ENCODE data around the gene RNF149. TPM values are rescaled to one million over a fixed set of nuclear protein-coding genes. Genes with fewer than 3 reads are reported as not detected.
"Not testable (repeated sequence)": the region's sequence is repeated elsewhere in the genome, so short reads cannot be mapped to it uniquely, and the experiment has no call there.

RNF149 gene
- total RNA-seq, 1 experiment from 2014 or later = 69.0 TPM

DNA sequence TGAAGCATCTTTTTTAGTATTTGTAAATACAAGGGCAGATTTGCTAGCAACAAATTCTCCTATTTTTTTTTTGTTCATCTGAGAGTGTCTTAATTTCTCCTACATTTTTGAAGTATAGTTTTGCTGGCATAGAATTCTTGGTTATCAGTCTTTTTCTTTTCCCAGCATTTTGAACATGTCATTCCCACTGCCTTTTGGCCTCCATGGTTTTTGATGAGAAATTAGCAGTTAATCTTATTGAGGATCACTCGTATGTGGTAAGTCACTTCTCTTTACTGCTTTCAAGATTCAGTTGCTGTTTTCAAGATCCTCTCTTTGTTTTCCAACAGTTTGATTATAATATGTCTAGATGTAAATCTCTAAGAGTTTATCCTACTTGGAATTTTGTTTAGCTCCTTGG, 16.9 kb upstream of the RNF149 start:
- intact Hi-C loops (cut with micrococcal nuclease; ENCODE audit: unreplicated experiment) = no loop called here
- no peak for DNase-seq

DNA sequence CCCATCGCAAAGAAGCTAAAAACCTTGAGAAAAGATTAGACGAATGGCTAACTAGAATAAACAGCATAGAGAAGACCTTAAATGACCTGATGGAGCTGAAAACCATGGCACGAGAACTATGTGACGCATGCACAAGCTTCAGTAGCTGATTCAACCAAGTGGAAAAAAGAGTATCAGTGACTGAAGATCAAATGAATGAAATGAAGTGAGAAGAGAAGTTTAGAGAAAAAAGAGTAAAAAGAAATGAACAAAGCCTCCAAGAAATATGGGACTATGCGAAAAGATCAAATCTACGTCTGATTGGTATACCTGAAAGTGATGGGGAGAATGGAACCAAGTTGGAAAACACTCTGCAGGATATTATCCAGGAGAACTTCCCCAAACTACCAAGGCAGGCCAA, 8.1 kb upstream of the RNF149 start:
- H3K4me3 Mint-ChIP-seq (ENCODE audit: low read depth, unreplicated experiment); H3K9me3 Mint-ChIP-seq (ENCODE audit: low read depth, unreplicated experiment); BruUV-seq (replicated peaks); H3K4me1 Mint-ChIP-seq (ENCODE audit: low read depth, unreplicated experiment); intact Hi-C loops (cut with micrococcal nuclease; ENCODE audit: unreplicated experiment); H3K27ac Mint-ChIP-seq (ENCODE audit: unreplicated experiment); DNase-seq; H3K36me3 Mint-ChIP-seq (ENCODE audit: insufficient read depth, unreplicated experiment): not testable (repeated sequence)
- CTCF ChIA-PET = interaction anchor here (0.6 kb wide), 1 partner anchor 99 kb away, joined by 3 read pairs; no protein-coding TSS in a partner anchor
- H3K27me3 Mint-ChIP-seq (ENCODE audit: unreplicated experiment) = peaks cover 20% of the 10 kb centered on the region

More for the DNA sequence above, 16.9 kb upstream of the RNF149 start:
- H3K36me3 Mint-ChIP-seq (ENCODE audit: insufficient read depth, unreplicated experiment) = no peaks in the 10 kb centered on the region
- no peaks in the 10 kb centered on the region for H3K4me1 Mint-ChIP-seq (ENCODE audit: low read depth, unreplicated experiment)
- H3K9me3 Mint-ChIP-seq (ENCODE audit: low read depth, unreplicated experiment) = no peaks in the 10 kb centered on the region
- H3K4me3 Mint-ChIP-seq (ENCODE audit: low read depth, unreplicated experiment) = no peak overlapping the region
- CTCF ChIA-PET = no interaction called here
- H3K27me3 Mint-ChIP-seq (ENCODE audit: unreplicated experiment) = no peaks in the 10 kb centered on the region
- TF ChIP-seq CTCF (IDR thresholded peaks at IDR 0.05; ENCODE audit: unreplicated experiment) = no peak
- H3K27ac Mint-ChIP-seq (ENCODE audit: unreplicated experiment) = no peak overlapping the region
- no TSS peak for BruUV-seq (replicated peaks)

DNA sequence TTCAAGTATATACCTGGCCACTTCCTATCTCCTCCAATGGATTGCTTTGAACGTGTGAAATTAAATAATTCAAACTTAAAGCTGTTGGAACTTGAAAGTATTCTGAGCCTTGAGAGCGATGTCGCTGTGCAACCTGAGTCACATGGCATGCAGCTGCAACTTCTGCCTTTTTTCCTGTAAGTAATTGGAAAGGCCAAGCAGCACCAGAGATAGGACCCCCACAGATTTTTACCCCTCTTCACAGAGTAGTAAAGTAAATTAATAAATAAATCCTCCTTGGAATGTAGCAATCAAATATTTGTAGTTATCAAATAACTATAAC, 3.2 kb upstream of the RNF149 start:
- DNase-seq = no peak
- no TSS peak for BruUV-seq (replicated peaks)
- H3K4me3 Mint-ChIP-seq (ENCODE audit: low read depth, unreplicated experiment) = no peak overlapping the region
- no peak for TF ChIP-seq CTCF (IDR thresholded peaks at IDR 0.05; ENCODE audit: unreplicated experiment)
- peaks cover 26% of the 10 kb centered on the region for H3K36me3 Mint-ChIP-seq (ENCODE audit: insufficient read depth, unreplicated experiment)
- H3K9me3 Mint-ChIP-seq (ENCODE audit: low read depth, unreplicated experiment) = no peaks in the 10 kb centered on the region
- intact Hi-C loops (cut with micrococcal nuclease; ENCODE audit: unreplicated experiment) = no loop called here
- no peak overlapping the region for H3K27ac Mint-ChIP-seq (ENCODE audit: unreplicated experiment)
- H3K4me1 Mint-ChIP-seq (ENCODE audit: low read depth, unreplicated experiment) = peaks cover 17% of the 10 kb centered on the region
- peaks cover 8% of the 10 kb centered on the region for H3K27me3 Mint-ChIP-seq (ENCODE audit: unreplicated experiment)
- CTCF ChIA-PET = interaction anchor here (1.1 kb wide), 1 partner anchor 12 kb away, joined by 3 read pairs; no protein-coding TSS in a partner anchor

- H3K36me3 Mint-ChIP-seq (ENCODE audit: insufficient read depth, unreplicated experiment) = peaks cover 30% of the 10 kb centered on the region
- no peak for DNase-seq
- BruUV-seq (replicated peaks) = no TSS peak
- CTCF ChIA-PET = interaction anchor here (1.1 kb wide), 1 partner anchor 12 kb away, joined by 3 read pairs; no protein-coding TSS in a partner anchor
- intact Hi-C loops (cut with micrococcal nuclease; ENCODE audit: unreplicated experiment) = no loop called here
- H3K4me3 Mint-ChIP-seq (ENCODE audit: low read depth, unreplicated experiment) = peak overlapping the region; percentile 1
- no peaks in the 10 kb centered on the region for H3K9me3 Mint-ChIP-seq (ENCODE audit: low read depth, unreplicated experiment)
- peaks cover 3% of the 10 kb centered on the region for H3K27me3 Mint-ChIP-seq (ENCODE audit: unreplicated experiment)
- TF ChIP-seq CTCF (IDR thresholded peaks at IDR 0.05; ENCODE audit: unreplicated experiment) = no peak
- peak overlapping the region; percentile 40 for H3K27ac Mint-ChIP-seq (ENCODE audit: unreplicated experiment)
- peaks cover 23% of the 10 kb centered on the region for H3K4me1 Mint-ChIP-seq (ENCODE audit: low read depth, unreplicated experiment)
Observed at GRCh38 chr2:101310834-101311695, 2.6 kb upstream of the RNF149 start.

Data from Calu3 (cell line).